H1 (cell line): ENCODE data around the gene CPM. TPM values are rescaled to one million over a fixed set of nuclear protein-coding genes. Genes with fewer than 3 reads are reported as not detected.

Experiments
- CTCF ChIA-PET: fragments of 300-600 bp; sonication (Branson Sonifier 250); formaldehyde crosslinking; loops from one replicate; lab custom pipeline; 2021; ENCODE audit not compliant: partially characterized antibody; lab: Charles Lee
- POLR2A ChIA-PET: fragments of 300-600 bp; sonication (Branson Sonifier 250); formaldehyde crosslinking; loops from one replicate; lab custom pipeline; 2021; ENCODE audit warnings: inconsistent platforms; ENCODE audit not compliant: partially characterized antibody; lab: Charles Lee
- DNase-seq, 2 experiments: peaks; one replicate each; pipeline versions ENCODE4 v3.0.0 to v3.0.0-alpha.2; 2010 to 2022; ENCODE audit warnings: low spot score in 2 of 2, low read depth in 1 of 2, mixed read lengths in 1 of 2
- FAIRE-seq: peaks from 2 replicates; lab custom pipeline; 2011; peaks lifted over from hg19 to GRCh38; lab: Jason Lieb, UNC
- H2AFZ ChIP-seq: 2 replicates; pipeline ENCODE4 v1.8.1; 2012; ENCODE audit warnings: low read length, inconsistent platforms
- H2AK5ac ChIP-seq: 2 replicates; pipeline ENCODE4 v1.6.1; 2013; ENCODE audit warnings: low read depth, low read length
- H2BK120ac ChIP-seq: replicated peaks from 2 replicates; pipeline ENCODE3; 2013; ENCODE audit warnings: low read depth, low read length, inconsistent platforms
- H2BK12ac ChIP-seq: 2 replicates; pipeline ENCODE4 v1.6.1; 2013; ENCODE audit warnings: low read depth, low read length
- H2BK15ac ChIP-seq: 2 replicates; pipeline ENCODE4 v1.6.1; 2013; ENCODE audit warnings: low read length
- H2BK20ac ChIP-seq: 2 replicates; pipeline ENCODE4 v1.6.1; 2013; ENCODE audit warnings: low read length
- H2BK5ac ChIP-seq: 2 replicates; pipeline ENCODE4 v1.6.1; 2013; ENCODE audit warnings: low read depth, low read length
- H3K14ac ChIP-seq: 2 replicates; pipeline ENCODE4 v1.6.1; 2013; ENCODE audit warnings: inconsistent platforms; ENCODE audit not compliant: insufficient read length
- H3K18ac ChIP-seq: 2 replicates; pipeline ENCODE4 v1.6.1; 2013; ENCODE audit warnings: low read length; ENCODE audit errors: extremely low read depth
- H3K23ac ChIP-seq: 2 replicates; pipeline ENCODE4 v1.6.1; 2013; ENCODE audit warnings: inconsistent platforms; ENCODE audit not compliant: insufficient read length
- H3K23me2 ChIP-seq: 2 replicates; pipeline ENCODE4 v1.6.1; 2013; ENCODE audit warnings: low read depth, low read length
- H3K27ac ChIP-seq: 2 replicates; pipeline ENCODE4 v1.6.1; 2011; ENCODE audit warnings: low read depth, low read length, inconsistent platforms
- H3K27me3 ChIP-seq, 4 experiments: replicated peaks in 1 of 4; 1 replicate in 1 of 4; 2 replicates in 3 of 4; pipeline versions ENCODE4 v1.6.1 to v1.8.1; 2011 to 2013; ENCODE audit warnings: low read length in 3 of 4, mild to moderate bottlenecking in 3 of 4, inconsistent platforms in 2 of 4, mixed read lengths in 2 of 4, moderate library complexity in 1 of 4; ENCODE audit not compliant: control insufficient read depth in 3 of 4, insufficient read depth in 3 of 4; ENCODE audit errors: extremely low read depth in 1 of 4
- H3K36me3 ChIP-seq, 4 experiments: 2 replicates each; pipeline versions ENCODE4 v1.6.1 to v1.8.1; 2011 to 2013; ENCODE audit warnings: mild to moderate bottlenecking in 4 of 4, low read length in 3 of 4, moderate library complexity in 2 of 4, control low read depth in 1 of 4, inconsistent platforms in 1 of 4; ENCODE audit not compliant: insufficient read depth in 4 of 4, control insufficient read depth in 2 of 4
- H3K4ac ChIP-seq: replicated peaks from 2 replicates; pipeline ENCODE3; 2013; ENCODE audit warnings: low read length, low read depth, mixed read lengths, inconsistent platforms; ENCODE audit not compliant: insufficient read length
- H3K4me1 ChIP-seq, 4 experiments: replicated peaks in 1 of 4; 1 replicate in 1 of 4; 2 replicates in 3 of 4; pipeline versions ENCODE4 v1.6.1 to v1.8.1; 2011 to 2013; ENCODE audit warnings: low read length in 3 of 4, inconsistent platforms in 2 of 4, mixed read lengths in 1 of 4; ENCODE audit not compliant: insufficient read depth in 4 of 4, control insufficient read depth in 3 of 4
- H3K4me2 ChIP-seq, 2 experiments: 2 replicates each; pipeline versions ENCODE4 v1.6.1 to v1.8.1; 2011 to 2013; ENCODE audit warnings: low read depth in 2 of 2, low read length in 2 of 2, control low read depth in 1 of 2, inconsistent platforms in 1 of 2, mild to moderate bottlenecking in 1 of 2; ENCODE audit not compliant: insufficient read depth in 1 of 2
- H3K4me3 ChIP-seq, 4 experiments: fragments of 200-600, 300-600 bp in 1 of 4; sonication (generic), shearing (Covaris generic), sonication (Bioruptor Twin) in 1 of 4; 2 replicates each; pipeline versions ENCODE4 v1.5.1 to v1.8.1; 2011 to 2016; ENCODE audit warnings: low read length in 4 of 4, low read depth in 3 of 4, control low read depth in 2 of 4, inconsistent platforms in 2 of 4, mild to moderate bottlenecking in 2 of 4, mixed read lengths in 1 of 4, moderate library complexity in 1 of 4; ENCODE audit not compliant: insufficient read depth in 2 of 4; ENCODE audit errors: extremely low read depth in 1 of 4
- H3K56ac ChIP-seq: replicated peaks from 2 replicates; pipeline ENCODE3; 2013; ENCODE audit warnings: low read depth, mild to moderate bottlenecking, mixed read lengths, low read length, inconsistent platforms; ENCODE audit not compliant: insufficient read length
- H3K79me1 ChIP-seq: 2 replicates; pipeline ENCODE4 v1.6.1; 2013; ENCODE audit warnings: low read depth, low read length, control low read depth
- H3K79me2 ChIP-seq, 2 experiments: 2 replicates each; pipeline versions ENCODE4 v1.6.1 to v1.8.1; 2012 to 2013; ENCODE audit warnings: low read length in 2 of 2, mild to moderate bottlenecking in 2 of 2, inconsistent platforms in 1 of 2; ENCODE audit not compliant: insufficient read depth in 2 of 2, control insufficient read depth in 1 of 2
- H3K9ac ChIP-seq, 4 experiments: replicated peaks in 1 of 4; 1 replicate in 1 of 4; 2 replicates in 3 of 4; pipeline versions ENCODE4 v1.6.1 to v1.8.1; 2011 to 2013; ENCODE audit warnings: low read depth in 3 of 4, low read length in 3 of 4, control low read depth in 2 of 4, mild to moderate bottlenecking in 2 of 4, moderate library complexity in 2 of 4, inconsistent platforms in 1 of 4; ENCODE audit errors: extremely low read depth in 1 of 4
- H3K9me3 ChIP-seq, 2 experiments: 2 replicates each; pipeline versions ENCODE4 v1.6.1 to v1.8.1; 2012 to 2013; ENCODE audit warnings: mild to moderate bottlenecking in 2 of 2, moderate library complexity in 2 of 2, control low read depth in 1 of 2, inconsistent platforms in 1 of 2, low read depth in 1 of 2, low read length in 1 of 2, mixed read lengths in 1 of 2; ENCODE audit not compliant: insufficient read depth in 2 of 2
- H4K20me1 ChIP-seq, 2 experiments: replicated peaks in 1 of 2; 2 replicates each; pipeline versions ENCODE3 to v1.8.1; 2011 to 2013; ENCODE audit warnings: inconsistent platforms in 2 of 2, low read length in 2 of 2, mild to moderate bottlenecking in 1 of 2; ENCODE audit not compliant: insufficient read depth in 2 of 2, control insufficient read depth in 1 of 2
- H4K5ac ChIP-seq: 2 replicates; pipeline ENCODE4 v1.6.1; 2013; ENCODE audit warnings: low read length, low read depth, mixed read lengths, inconsistent platforms; ENCODE audit not compliant: insufficient read length
- H4K8ac ChIP-seq: 2 replicates; pipeline ENCODE4 v1.8.0; 2013; ENCODE audit warnings: mild to moderate bottlenecking, moderate library complexity, low read length, inconsistent platforms; ENCODE audit not compliant: insufficient read depth; ENCODE audit errors: extremely low read depth
- H4K91ac ChIP-seq: replicated peaks from 2 replicates; pipeline ENCODE3; 2013; ENCODE audit warnings: low read length, mixed read lengths, inconsistent platforms; ENCODE audit not compliant: insufficient read length
- BCL11A ChIP-seq, 2 experiments: IDR thresholded peaks; one replicate each; pipeline ENCODE4 v1.6.1; 2011; ENCODE audit warnings: low read depth in 2 of 2, low read length in 2 of 2, mild to moderate bottlenecking in 2 of 2
- CBX8 ChIP-seq: fragments of 300-800, 300-1000 bp; sonication (generic); IDR thresholded peaks from 2 replicates; pipeline ENCODE4 v1.7.1; 2016; ENCODE audit warnings: low read depth, low read length, borderline replicate concordance
- JUN ChIP-seq: IDR thresholded peaks from 2 replicates; pipeline ENCODE4 v1.6.1; 2011; ENCODE audit warnings: low read depth, mild to moderate bottlenecking, improper control_type of control experiment, low read length
- KDM4A ChIP-seq: IDR thresholded peaks from one replicate; pipeline ENCODE4 v1.7.1; 2012; ENCODE audit warnings: low read depth, mild to moderate bottlenecking, moderate library complexity, low read length, inconsistent platforms; ENCODE audit not compliant: severe bottlenecking
- NRF1 ChIP-seq: IDR thresholded peaks from 2 replicates; pipeline ENCODE4 v1.6.1; 2011; ENCODE audit warnings: mild to moderate bottlenecking, low read depth, low read length, improper control_type of control experiment
- PHF8 ChIP-seq: fragments of 200-600 bp; sonication (generic); conservative IDR thresholded peaks from 2 replicates; pipeline ENCODE4 v1.7.1; 2012; ENCODE audit warnings: low read depth, mild to moderate bottlenecking, inconsistent platforms, low read length, moderate library complexity
- POLR2A ChIP-seq, 2 experiments: IDR thresholded peaks; 1 replicate in 1 of 2; 2 replicates in 1 of 2; pipeline ENCODE4 v1.6.1; 2011; ENCODE audit warnings: low read depth in 2 of 2, low read length in 2 of 2, mild to moderate bottlenecking in 2 of 2; ENCODE audit errors: control extremely low read depth in 1 of 2
- RAD21 ChIP-seq, 2 experiments: IDR thresholded peaks in 1 of 2; conservative IDR thresholded peaks in 1 of 2; 2 replicates each; pipeline ENCODE4 v1.6.1; 2011; ENCODE audit warnings: low read depth in 2 of 2, low read length in 2 of 2, improper control_type of control experiment in 1 of 2, inconsistent platforms in 1 of 2, mild to moderate bottlenecking in 1 of 2, moderate library complexity in 1 of 2
- SIRT6 ChIP-seq: IDR thresholded peaks from one replicate; pipeline ENCODE4 v1.7.1; 2012; ENCODE audit warnings: low read length, inconsistent platforms
- TAF7 ChIP-seq: optimal IDR thresholded peaks from 2 replicates; pipeline ENCODE3; 2011; ENCODE audit warnings: low read depth, mild to moderate bottlenecking, inconsistent platforms, low read length, moderate library complexity, borderline replicate concordance
- TBP ChIP-seq: IDR thresholded peaks from 2 replicates; pipeline ENCODE4 v1.6.1; 2011; ENCODE audit warnings: low read depth, low read length, improper control_type of control experiment
- whole genome bisulfite sequencing, 2 experiments: shearing (Covaris generic) in 1 of 2; methylation state at CpG; one replicate each; pipeline versions ENCODE4 v1.1.6 to v1.1.7; 2013 to 2015; ENCODE audit warnings: low lambda C conversion rate in 2 of 2, mixed read lengths in 2 of 2, inconsistent platforms in 1 of 2, low coverage in 1 of 2, missing lambda C conversion rate in 1 of 2; ENCODE audit not compliant: insufficient replicate concordance in 2 of 2, insufficient coverage in 1 of 2, insufficient read length in 1 of 2; ENCODE audit errors: extremely low coverage in 1 of 2, missing lambda C conversion rate in 1 of 2; 5-methylcytosine and 5-hydroxymethylcytosine counted together
- polyA plus RNA-seq, 7 experiments: library from polyadenylated mRNA; depleted of rRNA in 3 of 7; stranded (reverse) in 5 of 7; unstranded in 2 of 7; fragments of >200 nt in 5 of 7; fragments of 200-250 nt in 2 of 7; gene quantifications; 1 replicate in 5 of 7; 2 replicates in 1 of 7; 4 replicates in 1 of 7; pipeline versions ENCODE4 v1.2.1 to v1.2.3, GENCODE V29; 2011 to 2013; ENCODE audit warnings: missing spikeins in 2 of 7, mixed read lengths in 2 of 7
- total RNA-seq: library from RNA; stranded (reverse); fragmentation: NEBNext Ultra II Directional; extraction: Animal tissue kit (Norgen Biotek cat#: 25700); gene quantifications from 2 replicates; pipeline ENCODE4 v1.2.1, GENCODE V29; 2021
- TF ChIP-seq, protein P1 (sequence below), 3 experiments: IDR thresholded peaks; 1 replicate in 2 of 3; 2 replicates in 1 of 3; pipeline versions ENCODE4 v1.5.1 to v1.6.1; 2011; ENCODE audit warnings: low read length in 3 of 3, mild to moderate bottlenecking in 3 of 3, inconsistent platforms in 2 of 3, low read depth in 1 of 3, moderate library complexity in 1 of 3; ENCODE audit not compliant: insufficient read depth in 1 of 3; ENCODE audit errors: control extremely low read depth in 1 of 3

The CPM gene
- total and polyA plus RNA-seq, 2 of the 8 experiments (the other 6 are each of a cell fraction or from before 2014, with no cell fraction given), result 0.33 to 3.1 TPM

DNA sequence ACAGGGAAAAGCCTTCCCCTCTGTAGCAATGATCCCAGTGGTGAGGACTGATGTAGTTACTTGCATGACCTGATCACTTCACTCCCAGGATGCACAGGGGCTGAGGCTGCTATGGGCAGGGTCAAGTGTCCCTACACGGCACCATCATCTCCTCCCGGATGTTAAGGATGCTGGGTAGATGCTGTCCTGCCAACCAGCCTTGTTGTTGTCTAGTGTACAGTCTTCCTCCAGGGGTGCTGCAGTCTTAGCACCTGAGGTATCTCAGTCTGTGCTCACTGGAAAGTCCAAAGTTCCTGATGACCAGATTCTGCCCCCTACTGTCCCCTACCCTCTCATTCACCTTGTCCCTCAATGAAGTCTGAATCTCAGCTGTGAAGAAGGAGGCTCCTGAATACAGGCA lies 20.1 kb downstream of the CPM start:
- H4K5ac ChIP-seq, result no peak overlapping the region
- CTCF ChIA-PET, result interaction anchor here (0.7 to 1.8 kb wide), 6 partner anchors 10 to 161 kb away, joined by 3 to 5 read pairs (median 3); no protein-coding TSS in a partner anchor
- no peak overlapping the region for H2BK12ac ChIP-seq
- FAIRE-seq, result no peak
- H3K23ac ChIP-seq, result no peak overlapping the region
- no peak overlapping the region for H3K4me3 ChIP-seq
- H3K4ac ChIP-seq, result no peak overlapping the region
- no peak overlapping the region for H2BK120ac ChIP-seq
- H3K9ac ChIP-seq, result no peak overlapping the region
- POLR2A ChIA-PET, result no interaction called here
- H3K79me2 ChIP-seq, result no peaks in the 10 kb centered on the region
- no peaks in the 10 kb centered on the region for H3K9me3 ChIP-seq
- no peak overlapping the region for H2AK5ac ChIP-seq
- no peaks in the 10 kb centered on the region for H3K36me3 ChIP-seq
- 87% methylated on average over 2 of the region's 2 CpGs; no CpG with 5 or more reads in 1 of the 2 experiments for WGBS, 2 experiments
- H4K8ac ChIP-seq, result no peak overlapping the region; the same call in 1 of the 2 replicates
- H3K79me1 ChIP-seq, result no peaks in the 10 kb centered on the region
- H2BK20ac ChIP-seq, result no peak overlapping the region
- no peaks in the 10 kb centered on the region for H3K4me1 ChIP-seq
- H3K18ac ChIP-seq, result no peak overlapping the region
- H3K14ac ChIP-seq, result no peak overlapping the region
- H4K20me1 ChIP-seq, result no peaks in the 10 kb centered on the region
- no peak overlapping the region for H3K56ac ChIP-seq
- H4K91ac ChIP-seq, result no peak overlapping the region
- no peak overlapping the region for H3K4me2 ChIP-seq
- H2BK15ac ChIP-seq, result no peak overlapping the region
- no peak for DNase-seq
- no peak overlapping the region for H2BK5ac ChIP-seq
- no peak overlapping the region for H3K27ac ChIP-seq
- no peak overlapping the region for H2AFZ ChIP-seq
- H3K27me3 ChIP-seq, result no peaks in the 10 kb centered on the region
- H3K23me2 ChIP-seq, result no peaks in the 10 kb centered on the region
- TF ChIP-seq POLR2A (IDR thresholded peaks at IDR 0.05; ENCODE audit: control extremely low read depth in 1 of 2, low read depth in 2 of 2, low read length in 2 of 2), result no peak
- TF ChIP-seq, protein P1, sequence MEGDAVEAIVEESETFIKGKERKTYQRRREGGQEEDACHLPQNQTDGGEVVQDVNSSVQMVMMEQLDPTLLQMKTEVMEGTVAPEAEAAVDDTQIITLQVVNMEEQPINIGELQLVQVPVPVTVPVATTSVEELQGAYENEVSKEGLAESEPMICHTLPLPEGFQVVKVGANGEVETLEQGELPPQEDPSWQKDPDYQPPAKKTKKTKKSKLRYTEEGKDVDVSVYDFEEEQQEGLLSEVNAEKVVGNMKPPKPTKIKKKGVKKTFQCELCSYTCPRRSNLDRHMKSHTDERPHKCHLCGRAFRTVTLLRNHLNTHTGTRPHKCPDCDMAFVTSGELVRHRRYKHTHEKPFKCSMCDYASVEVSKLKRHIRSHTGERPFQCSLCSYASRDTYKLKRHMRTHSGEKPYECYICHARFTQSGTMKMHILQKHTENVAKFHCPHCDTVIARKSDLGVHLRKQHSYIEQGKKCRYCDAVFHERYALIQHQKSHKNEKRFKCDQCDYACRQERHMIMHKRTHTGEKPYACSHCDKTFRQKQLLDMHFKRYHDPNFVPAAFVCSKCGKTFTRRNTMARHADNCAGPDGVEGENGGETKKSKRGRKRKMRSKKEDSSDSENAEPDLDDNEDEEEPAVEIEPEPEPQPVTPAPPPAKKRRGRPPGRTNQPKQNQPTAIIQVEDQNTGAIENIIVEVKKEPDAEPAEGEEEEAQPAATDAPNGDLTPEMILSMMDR (IDR thresholded peaks at IDR 0.05; ENCODE audit: control extremely low read depth in 1 of 3, insufficient read depth in 1 of 3, low read depth in 1 of 3, low read length in 3 of 3), result peak in 2 of 3 experiments; percentile 31 to 33; a peak in 3 of 4 replicates
- no peak for TF ChIP-seq BCL11A (IDR thresholded peaks at IDR 0.05; ENCODE audit: low read depth in 2 of 2, low read length in 2 of 2)
- no peak for TF ChIP-seq JUN
- TF ChIP-seq TBP, result no peak
- TF ChIP-seq RAD21 (IDR thresholded peaks at IDR 0.05 in 1 of 2, conservative IDR thresholded peaks at IDR 0.05 in 1 of 2; ENCODE audit: low read depth in 2 of 2, low read length in 2 of 2), result peak; percentile 9 to 21; a peak in 1 of 4 replicates
- TF ChIP-seq TAF7, result no peak
- no peak for TF ChIP-seq KDM4A
- TF ChIP-seq SIRT6, result no peak
- no peak for TF ChIP-seq PHF8
- no peak for TF ChIP-seq NRF1
- TF ChIP-seq CBX8, result no peak
